Measurements from ENCODE around the gene LMBR1. TPM values are rescaled to one million over a fixed set of nuclear protein-coding genes. Genes with fewer than 3 reads are reported as not detected.

Gene LMBR1
- total and polyA plus RNA-seq, 2 donors (not counting 3 experiments of a cell fraction or from before 2014, with no cell fraction given) = 14.0 to 72.9 TPM

- dilution Hi-C loops (cut with MboI; ENCODE audit: extremely low pct_ligation_motif_present, low sequenced_read_pairs) = no loop called here
- intact Hi-C loops (cut with micrococcal nuclease) = loop anchor here (1.0 to 2.0 kb wide), 5 partner anchors 114 to 967 kb away; no protein-coding TSS in a partner anchor
These were observed 128.2 kb downstream of the LMBR1 start for GRCh38 chr7:156764766-156765165.

More at GRCh38 chr7:156764766-156765165, 128.2 kb downstream of the LMBR1 start:
- Histone ChIP-seq H3K27ac (ENCODE audit: insufficient read depth, low read depth, low read length) (no peak overlapping the region), H3K36me3 (ENCODE audit: control insufficient read depth in 2 of 2, extremely low read depth in 1 of 2, insufficient read depth in 2 of 2, low read length in 2 of 2) (no peaks in the 10 kb centered on the region), H3K9ac (replicated peaks; ENCODE audit: extremely low read depth, insufficient read depth, low read length) (no peak overlapping the region), H3K4me2 (ENCODE audit: insufficient read depth, low read length) (no peak overlapping the region), H3K27me3 (ENCODE audit: control insufficient read depth in 2 of 2, insufficient read depth in 2 of 2, low read length in 2 of 2) (no peaks in the 10 kb centered on the region), H2AFZ (ENCODE audit: low read depth, low read length) (no peak overlapping the region), H3K4me3 (replicated peaks in 1 of 3; ENCODE audit: insufficient read depth in 1 of 3, low read depth in 1 of 3, low read length in 3 of 3) (no peak overlapping the region), H3K79me2 (ENCODE audit: control insufficient read depth, insufficient read depth, low read length) (no peaks in the 10 kb centered on the region), H3K4me1 (ENCODE audit: control insufficient read depth, extremely low read depth, insufficient read depth, low read length) (no peaks in the 10 kb centered on the region), H3K9me1 (replicated peaks; ENCODE audit: control insufficient read depth, extremely low read depth, insufficient read depth, low read length) (no peaks in the 10 kb centered on the region), H4K20me1 (replicated peaks; ENCODE audit: control insufficient read depth, extremely low read depth, insufficient read depth, low read length) (no peaks in the 10 kb centered on the region), H3K9me3 (replicated peaks; ENCODE audit: control insufficient read depth, insufficient read depth, low read length) (no peaks in the 10 kb centered on the region)
- ChIA-PET CTCF (interaction anchor here (1.3 to 1.6 kb wide), 3 partner anchors 13 to 966 kb away, joined by 3 to 10 read pairs (median 4); no protein-coding TSS in a partner anchor), POLR2A (no interaction called here)
- no peak for TF ChIP-seq JUN (IDR thresholded peaks at IDR 0.05; ENCODE audit: borderline replicate concordance, insufficient read depth, insufficient read length, low read depth)
- no peak for TF ChIP-seq POLR2AphosphoS5 (IDR thresholded peaks at IDR 0.05; ENCODE audit: insufficient read depth, low read depth, low read length)
- no peak for TF ChIP-seq EZH2 (IDR thresholded peaks at IDR 0.05; ENCODE audit: borderline replicate concordance, low read depth, low read length, severe bottlenecking)
- no peak for TF ChIP-seq GATA2 (IDR thresholded peaks at IDR 0.05; ENCODE audit: insufficient read depth, insufficient read length, low read depth, low read length)
- TF ChIP-seq MYC (IDR thresholded peaks at IDR 0.05; ENCODE audit: low read depth, low read length) = no peak
- no peak for TF ChIP-seq POLR2A (IDR thresholded peaks at IDR 0.05; ENCODE audit: low read depth, low read length)
- no peak for TF ChIP-seq FOS (IDR thresholded peaks at IDR 0.05; ENCODE audit: borderline replicate concordance, insufficient read depth, low read length)
- TF ChIP-seq MAX (IDR thresholded peaks at IDR 0.05; ENCODE audit: insufficient read depth, insufficient read length) = no peak
- no peak for TF ChIP-seq CTCF (IDR thresholded peaks at IDR 0.05; ENCODE audit: extremely low read depth in 1 of 2, insufficient read depth in 1 of 2, low read depth in 1 of 2, low read length in 2 of 2)
- BruUV-seq (replicated peaks) = no TSS peak
- FAIRE-seq = no peak
- no peak for DNase-seq (ENCODE audit: low read depth, low spot score)

Data from endothelial cell of umbilical vein (primary cell).